Mucosa of rectum (tissue), 2 donors: Measurements from ENCODE around the gene SUMF1.

Experiments
- H3K27ac ChIP-seq, 2 donors: one replicate each; pipeline ENCODE4 v1.7.0; 2013; ENCODE audit warnings: inconsistent platforms in 2 of 2, low read depth in 2 of 2, low read length in 2 of 2
- H3K27me3 ChIP-seq, 2 donors: one replicate each; pipeline ENCODE4 v1.7.0; 2013; ENCODE audit warnings: low read length in 2 of 2; ENCODE audit not compliant: control insufficient read depth in 2 of 2, insufficient read depth in 2 of 2
- H3K36me3 ChIP-seq, 2 donors: one replicate each; pipeline ENCODE4 v1.7.0; 2013; ENCODE audit warnings: low read length in 2 of 2; ENCODE audit not compliant: control insufficient read depth in 2 of 2, insufficient read depth in 2 of 2
- H3K4me1 ChIP-seq, 2 donors: one replicate each; pipeline ENCODE4 v1.7.0; 2013; ENCODE audit warnings: low read length in 2 of 2, mild to moderate bottlenecking in 1 of 2; ENCODE audit not compliant: control insufficient read depth in 2 of 2, insufficient read depth in 2 of 2
- H3K4me3 ChIP-seq, 2 donors: one replicate each; pipeline ENCODE4 v1.7.0; 2013; ENCODE audit warnings: low read length in 2 of 2
- H3K9ac ChIP-seq, 2 donors: one replicate each; pipeline ENCODE4 v1.7.0; 2013; ENCODE audit warnings: low read length in 2 of 2, low read depth in 1 of 2, mild to moderate bottlenecking in 1 of 2
- H3K9me3 ChIP-seq, 2 donors: one replicate each; pipeline ENCODE4 v1.7.0; 2013; ENCODE audit warnings: low read length in 2 of 2; ENCODE audit not compliant: control insufficient read depth in 2 of 2
- donor health status: healthy.
- donor health status: Normal muscosa, but diverticular disease.

Gene SUMF1

GRCh38 chr3:4373669-4374068 is 93.4 kb downstream of the SUMF1 start:
- no peaks in the 10 kb centered on the region for H3K9me3 ChIP-seq

DNA sequence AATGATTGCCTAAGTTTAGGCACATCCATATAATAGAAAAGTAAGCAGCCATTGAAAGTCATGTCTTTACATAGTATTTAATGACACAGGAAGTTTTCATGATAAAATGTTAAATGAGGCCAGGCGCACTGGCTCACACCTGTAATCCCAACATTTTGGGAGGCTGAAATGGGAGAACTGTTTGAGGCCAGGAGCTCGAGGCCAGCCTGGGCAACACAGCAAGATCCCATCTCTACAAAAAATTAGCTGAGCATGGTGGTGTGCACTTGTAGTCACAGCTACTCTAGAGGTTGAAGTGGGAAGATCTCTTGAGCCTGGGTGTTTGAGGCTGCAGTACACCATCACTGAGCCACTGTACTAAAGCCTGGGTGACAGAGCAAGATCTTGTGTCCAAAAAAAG is 104.5 kb downstream of the SUMF1 start:
- peaks cover 0 to 5% of the 10 kb centered on the region in 2 donors for H3K36me3 ChIP-seq
- H3K27me3 ChIP-seq = no peaks in the 10 kb centered on the region
- H3K4me3 ChIP-seq = no peak overlapping the region
- H3K9me3 ChIP-seq = no peaks in the 10 kb centered on the region
- no peaks in the 10 kb centered on the region for H3K4me1 ChIP-seq
- no peak overlapping the region for H3K27ac ChIP-seq
- H3K9ac ChIP-seq = no peak overlapping the region

More at GRCh38 chr3:4373669-4374068, 93.4 kb downstream of the SUMF1 start:
- no peaks in the 10 kb centered on the region for H3K27me3 ChIP-seq
- no peak overlapping the region for H3K4me3 ChIP-seq
- no peak overlapping the region for H3K9ac ChIP-seq
- no peak overlapping the region for H3K27ac ChIP-seq
- H3K4me1 ChIP-seq = no peaks in the 10 kb centered on the region
- H3K36me3 ChIP-seq = peaks cover 0 to 7% of the 10 kb centered on the region in 2 donors

GRCh38 chr3:4360817-4361216 is 106.3 kb downstream of the SUMF1 start:
- Histone ChIP-seq H3K4me1 (peaks cover 0 to 2% of the 10 kb centered on the region in 2 donors), H3K9ac (no peak overlapping the region), H3K27ac (no peak overlapping the region), H3K9me3 (no peaks in the 10 kb centered on the region), H3K36me3 (peaks cover 0 to 5% of the 10 kb centered on the region in 2 donors), H3K27me3 (no peaks in the 10 kb centered on the region), H3K4me3 (no peak overlapping the region)

DNA sequence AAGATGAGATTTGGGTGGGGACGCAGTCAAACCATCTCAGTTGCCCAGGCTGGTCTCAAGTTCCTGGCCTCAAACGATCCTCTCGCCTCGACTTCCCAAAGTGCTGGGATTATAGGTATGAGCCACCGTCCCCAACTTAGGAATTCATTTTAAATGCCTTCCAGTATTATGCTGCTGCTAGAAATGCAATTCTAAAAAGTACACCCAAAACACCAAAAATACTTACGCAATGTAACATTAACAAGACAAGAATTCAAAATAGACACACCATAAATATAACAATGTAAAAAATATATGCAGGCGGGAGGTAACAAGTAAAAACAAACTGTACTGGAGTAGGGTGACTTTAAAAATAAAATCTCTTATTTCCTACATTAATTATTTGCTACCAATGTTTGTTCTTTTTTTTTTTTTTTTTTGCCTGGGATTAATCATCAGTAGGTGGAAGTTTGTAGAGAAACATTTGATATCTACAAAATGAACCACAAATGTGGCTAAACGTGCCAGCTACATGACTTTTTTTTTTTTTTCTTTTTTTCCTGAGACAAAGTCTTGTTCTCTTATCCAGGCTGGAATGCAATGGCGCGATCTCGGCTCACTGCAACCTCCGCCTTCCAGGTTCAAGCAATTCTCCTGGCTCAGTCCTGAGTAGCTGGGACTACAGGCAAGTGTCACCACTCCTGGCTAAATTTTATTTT is 107.1 kb downstream of the SUMF1 start:
- H3K36me3 ChIP-seq = peaks cover 0 to 5% of the 10 kb centered on the region in 2 donors
- H3K27me3 ChIP-seq = no peaks in the 10 kb centered on the region
- H3K4me1 ChIP-seq = peaks cover 0 to 5% of the 10 kb centered on the region in 2 donors
- no peak overlapping the region for H3K27ac ChIP-seq
- H3K4me3 ChIP-seq = no peak overlapping the region
- no peaks in the 10 kb centered on the region for H3K9me3 ChIP-seq
- H3K9ac ChIP-seq = no peak overlapping the region

- H3K4me1 ChIP-seq = peaks cover 0 to 5% of the 10 kb centered on the region in 2 donors
- no peaks in the 10 kb centered on the region for H3K27me3 ChIP-seq
- H3K9me3 ChIP-seq = no peaks in the 10 kb centered on the region
- H3K9ac ChIP-seq = no peak overlapping the region
- H3K36me3 ChIP-seq = peaks cover 0 to 5% of the 10 kb centered on the region in 2 donors
- H3K4me3 ChIP-seq = no peak overlapping the region
- H3K27ac ChIP-seq = no peak overlapping the region
Observed at GRCh38 chr3:4358273-4358672, 108.8 kb downstream of the SUMF1 start.

GRCh38 chr3:4356546-4357410 is 110.3 kb downstream of the SUMF1 start:
- H3K27me3 ChIP-seq = no peaks in the 10 kb centered on the region
- H3K9me3 ChIP-seq = no peaks in the 10 kb centered on the region
- peaks cover 0 to 3% of the 10 kb centered on the region in 2 donors for H3K36me3 ChIP-seq
- H3K9ac ChIP-seq = no peak overlapping the region
- H3K27ac ChIP-seq = no peak overlapping the region
- H3K4me3 ChIP-seq = no peak overlapping the region
- H3K4me1 ChIP-seq = peaks cover 0 to 5% of the 10 kb centered on the region in 2 donors

- Histone ChIP-seq H3K27ac (no peak overlapping the region), H3K27me3 (no peaks in the 10 kb centered on the region), H3K4me1 (peaks cover 0 to 5% of the 10 kb centered on the region in 2 donors), H3K9ac (no peak overlapping the region), H3K36me3 (no peaks in the 10 kb centered on the region), H3K9me3 (no peaks in the 10 kb centered on the region), H3K4me3 (no peak overlapping the region)
Observed at GRCh38 chr3:4356220-4356540, 110.9 kb downstream of the SUMF1 start.

- Histone ChIP-seq H3K4me1 (peaks cover 0 to 5% of the 10 kb centered on the region in 2 donors), H3K9me3 (no peaks in the 10 kb centered on the region), H3K4me3 (no peak overlapping the region), H3K36me3 (no peaks in the 10 kb centered on the region), H3K27ac (no peak overlapping the region), H3K9ac (no peak overlapping the region), H3K27me3 (no peaks in the 10 kb centered on the region)
Observed at GRCh38 chr3:4355401-4356219, 111.5 kb downstream of the SUMF1 start.

DNA sequence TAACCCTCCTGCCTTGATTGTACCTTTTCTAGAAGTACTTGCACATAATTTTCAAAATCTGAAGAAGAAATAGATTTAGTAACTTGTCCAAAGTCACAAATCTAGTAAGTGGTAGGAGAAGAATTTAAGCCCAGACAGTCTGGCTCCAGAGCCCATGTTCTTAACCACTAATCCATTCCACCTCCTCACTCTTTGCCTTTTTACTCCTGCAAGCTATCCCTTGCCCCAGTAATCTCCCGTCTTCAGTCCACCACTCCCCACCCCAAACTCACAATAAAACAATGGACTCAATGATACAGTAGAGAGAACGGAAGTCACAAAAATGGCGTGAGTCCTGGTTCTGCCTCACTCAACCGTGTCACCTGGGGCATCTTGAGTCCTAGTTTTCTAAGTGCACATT is 115.2 kb downstream of the SUMF1 start:
- no peaks in the 10 kb centered on the region for H3K9me3 ChIP-seq
- no peaks in the 10 kb centered on the region for H3K36me3 ChIP-seq
- H3K4me3 ChIP-seq = no peak overlapping the region
- no peak overlapping the region for H3K9ac ChIP-seq
- H3K27ac ChIP-seq = no peak overlapping the region
- peaks cover 0 to 5% of the 10 kb centered on the region in 2 donors for H3K4me1 ChIP-seq
- no peaks in the 10 kb centered on the region for H3K27me3 ChIP-seq
